Endodermal cell (in vitro differentiated cells): ENCODE data around the gene USP12. TPM values are rescaled to one million over a fixed set of nuclear protein-coding genes. Genes with fewer than 3 reads are reported as not detected.

ENCODE experiments used
- DNase-seq: peaks from one replicate; pipeline ENCODE4 v3.0.0-alpha.2; 2017
- H3K27ac ChIP-seq: 2 replicates; pipeline ENCODE4 v1.5.1; 2013; ENCODE audit warnings: mild to moderate bottlenecking, low read depth, low read length, moderate library complexity
- H3K27me3 ChIP-seq: 2 replicates; pipeline ENCODE4 v1.6.1; 2013; ENCODE audit warnings: mild to moderate bottlenecking, low read length, moderate library complexity; ENCODE audit not compliant: insufficient read depth, control insufficient read depth, poor library complexity, severe bottlenecking
- H3K36me3 ChIP-seq: 2 replicates; pipeline ENCODE4 v1.7.0; 2013; ENCODE audit warnings: mild to moderate bottlenecking, low read length, moderate library complexity; ENCODE audit not compliant: control insufficient read depth, insufficient read depth
- H3K4me1 ChIP-seq: one replicate; pipeline ENCODE4 v1.7.0; 2013; ENCODE audit warnings: low read length; ENCODE audit not compliant: control insufficient read depth, insufficient read depth
- H3K4me3 ChIP-seq: 2 replicates; pipeline ENCODE4 v1.5.1; 2013; ENCODE audit warnings: mild to moderate bottlenecking, low read length, moderate library complexity
- H3K9ac ChIP-seq: 2 replicates; pipeline ENCODE4 v1.6.1; 2013; ENCODE audit warnings: mild to moderate bottlenecking, low read length, moderate library complexity; ENCODE audit not compliant: poor library complexity, severe bottlenecking; ENCODE audit errors: extremely low read depth
- H3K9me3 ChIP-seq: 2 replicates; pipeline ENCODE4 v1.6.1; 2013; ENCODE audit warnings: mild to moderate bottlenecking, low read length, moderate library complexity; ENCODE audit not compliant: control insufficient read depth
- H3K27ac Mint-ChIP-seq: 2 replicates; pipeline ENCODE4 v1.8.0; 2020; ENCODE audit warnings: mixed read lengths
- H3K27me3 Mint-ChIP-seq: 2 replicates; pipeline ENCODE4 v1.8.0; 2021; ENCODE audit warnings: mild to moderate bottlenecking, mixed read lengths; ENCODE audit not compliant: insufficient read depth
- H3K36me3 Mint-ChIP-seq: 2 replicates; pipeline ENCODE4 v1.8.0; 2020; ENCODE audit warnings: low read depth, mixed read lengths
- H3K4me1 Mint-ChIP-seq: 2 replicates; pipeline ENCODE4 v1.8.0; 2020; ENCODE audit warnings: mixed read lengths
- H3K4me3 Mint-ChIP-seq: 2 replicates; pipeline ENCODE4 v1.8.0; 2020; ENCODE audit warnings: mild to moderate bottlenecking, moderate library complexity, mixed read lengths
- H3K9me3 Mint-ChIP-seq: 2 replicates; pipeline ENCODE4 v1.8.0; 2020; ENCODE audit warnings: mild to moderate bottlenecking, mixed read lengths
- WGBS, 2 experiments: methylation state at CpG; one replicate each; pipeline versions ENCODE4 v1.1.5 to v1.1.7; 2013; ENCODE audit warnings: missing lambda C conversion rate in 2 of 2, mixed read lengths in 1 of 2; ENCODE audit not compliant: insufficient coverage in 1 of 2, insufficient read length in 1 of 2; 5-methylcytosine and 5-hydroxymethylcytosine counted together
- total RNA-seq, 2 donors: library from RNA; stranded (reverse); fragmentation: NEBNext Ultra II Directional in 1 of 2; extraction: Animal tissue kit (Norgen Biotek cat#: 25700) in 1 of 2; gene quantifications; 2 replicates in 1 of 2; 3 replicates in 1 of 2; pipeline ENCODE4 v1.2.1, GENCODE V29; 2021
- TF ChIP-seq, protein P1 (sequence below): fragments of 200-600 bp; sonication (generic); conservative IDR thresholded peaks from 2 replicates; pipeline ENCODE4 v1.5.0; 2021; ENCODE audit warnings: antibody characterized with exemption, mild to moderate bottlenecking

Gene USP12
- total RNA-seq, 2 donors from 2014 or later: 18.9 to 23.2 TPM

- Mint-ChIP-seq H3K27ac (no peak overlapping the region), H3K4me3 (no peak overlapping the region), H3K36me3 (no peaks in the 10 kb centered on the region), H3K9me3 (no peaks in the 10 kb centered on the region), H3K4me1 (peaks cover 13% of the 10 kb centered on the region), H3K27me3 (peaks cover 29% of the 10 kb centered on the region)
- Histone ChIP-seq H3K27ac (no peak overlapping the region), H3K4me3 (no peak overlapping the region), H3K9me3 (no peaks in the 10 kb centered on the region), H3K9ac (no peak overlapping the region), H3K4me1 (no peaks in the 10 kb centered on the region), H3K36me3 (no peaks in the 10 kb centered on the region), H3K27me3 (peaks cover 16% of the 10 kb centered on the region)
- TF ChIP-seq, protein P1, sequence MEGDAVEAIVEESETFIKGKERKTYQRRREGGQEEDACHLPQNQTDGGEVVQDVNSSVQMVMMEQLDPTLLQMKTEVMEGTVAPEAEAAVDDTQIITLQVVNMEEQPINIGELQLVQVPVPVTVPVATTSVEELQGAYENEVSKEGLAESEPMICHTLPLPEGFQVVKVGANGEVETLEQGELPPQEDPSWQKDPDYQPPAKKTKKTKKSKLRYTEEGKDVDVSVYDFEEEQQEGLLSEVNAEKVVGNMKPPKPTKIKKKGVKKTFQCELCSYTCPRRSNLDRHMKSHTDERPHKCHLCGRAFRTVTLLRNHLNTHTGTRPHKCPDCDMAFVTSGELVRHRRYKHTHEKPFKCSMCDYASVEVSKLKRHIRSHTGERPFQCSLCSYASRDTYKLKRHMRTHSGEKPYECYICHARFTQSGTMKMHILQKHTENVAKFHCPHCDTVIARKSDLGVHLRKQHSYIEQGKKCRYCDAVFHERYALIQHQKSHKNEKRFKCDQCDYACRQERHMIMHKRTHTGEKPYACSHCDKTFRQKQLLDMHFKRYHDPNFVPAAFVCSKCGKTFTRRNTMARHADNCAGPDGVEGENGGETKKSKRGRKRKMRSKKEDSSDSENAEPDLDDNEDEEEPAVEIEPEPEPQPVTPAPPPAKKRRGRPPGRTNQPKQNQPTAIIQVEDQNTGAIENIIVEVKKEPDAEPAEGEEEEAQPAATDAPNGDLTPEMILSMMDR: no peak
- WGBS, 2 experiments: 84 to 87% methylated on average over 3 to 4 of the region's 5 CpGs
- no peak for DNase-seq
Measured at GRCh38 chr13:27038323-27038722, 133.3 kb downstream of the USP12 start.

GRCh38 chr13:27037571-27037970, 134.0 kb downstream of the USP12 start:
- WGBS, 2 experiments: 81 to 100% methylated on average over 2 to 5 of the region's 5 CpGs
- Histone ChIP-seq H3K4me1 (no peaks in the 10 kb centered on the region), H3K4me3 (no peak overlapping the region), H3K9me3 (no peaks in the 10 kb centered on the region), H3K9ac (no peak overlapping the region), H3K27me3 (peaks cover 16% of the 10 kb centered on the region), H3K36me3 (no peaks in the 10 kb centered on the region), H3K27ac (no peak overlapping the region)
- TF ChIP-seq, protein P1: no peak
- no peak overlapping the region for H3K27ac Mint-ChIP-seq
- no peaks in the 10 kb centered on the region for H3K36me3 Mint-ChIP-seq
- H3K9me3 Mint-ChIP-seq: no peaks in the 10 kb centered on the region
- H3K4me3 Mint-ChIP-seq: no peak overlapping the region
- peaks cover 29% of the 10 kb centered on the region for H3K27me3 Mint-ChIP-seq
- H3K4me1 Mint-ChIP-seq: peaks cover 13% of the 10 kb centered on the region
- DNase-seq: no peak

DNA sequence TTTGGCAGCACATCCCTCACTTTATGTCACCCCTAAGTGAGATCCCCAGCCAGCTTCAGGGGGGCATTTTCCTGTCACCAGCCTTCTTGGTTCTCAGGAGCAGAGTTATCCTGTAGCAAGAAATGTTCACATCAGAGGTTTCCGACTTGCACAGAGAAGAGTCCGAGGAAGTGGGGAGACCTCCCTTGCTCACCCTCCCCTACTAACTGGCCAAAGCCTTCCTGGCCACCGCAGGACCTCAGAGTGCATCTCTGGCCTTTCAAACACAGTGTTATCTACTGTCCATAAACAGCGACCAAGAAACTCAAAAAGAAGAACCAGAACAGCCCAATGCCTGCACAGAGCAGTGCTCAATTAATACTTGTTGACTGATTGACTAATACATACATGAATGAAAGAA, 134.4 kb downstream of the USP12 start:
- Histone ChIP-seq H3K4me3 (no peak overlapping the region), H3K27ac (no peak overlapping the region), H3K36me3 (no peaks in the 10 kb centered on the region), H3K27me3 (peaks cover 16% of the 10 kb centered on the region), H3K4me1 (no peaks in the 10 kb centered on the region), H3K9ac (no peak overlapping the region), H3K9me3 (no peaks in the 10 kb centered on the region)
- peaks cover 15% of the 10 kb centered on the region for H3K4me1 Mint-ChIP-seq
- TF ChIP-seq, protein P1: no peak
- no peak for DNase-seq
- peaks cover 29% of the 10 kb centered on the region for H3K27me3 Mint-ChIP-seq
- no peaks in the 10 kb centered on the region for H3K9me3 Mint-ChIP-seq
- 87 to 90% methylated on average over 4 of the region's 4 CpGs for WGBS, 2 experiments
- no peak overlapping the region for H3K27ac Mint-ChIP-seq
- H3K4me3 Mint-ChIP-seq: no peak overlapping the region
- H3K36me3 Mint-ChIP-seq: no peaks in the 10 kb centered on the region
